Adrenal gland (tissue), 12 donors: ENCODE results near the gene LDB3. TPM values are rescaled to one million over a fixed set of nuclear protein-coding genes. Genes with fewer than 3 reads are reported as not detected.

Experiments
- DNase-seq, 7 donors: peaks; one replicate each; pipeline ENCODE4 v3.0.0-alpha.2; 2019 to 2020
- H3K27ac ChIP-seq, 5 donors: fragments of 200-600 bp; sonication (generic) in 4 of 5; 1 replicate in 3 of 5; 2 replicates in 2 of 5; pipeline versions ENCODE4 v1.5.1 to v1.8.0; 2016 to 2020; ENCODE audit warnings: mild to moderate bottlenecking in 1 of 5
- H3K27me3 ChIP-seq: fragments of 200-600 bp; 2 replicates; pipeline ENCODE4 v1.8.0; 2021
- H3K36me3 ChIP-seq, 2 donors: fragments of 200-600 bp; replicated peaks in 1 of 2; 1 replicate in 1 of 2; 2 replicates in 1 of 2; pipeline versions ENCODE4 v1.5.1 to v1.8.0; 2018 to 2022
- H3K4me1 ChIP-seq, 2 donors: fragments of 200-600 bp; replicated peaks in 1 of 2; 1 replicate in 1 of 2; 2 replicates in 1 of 2; pipeline versions ENCODE4 v1.5.1 to v1.8.0; 2018 to 2021
- H3K4me3 ChIP-seq, 4 donors: fragments of 200-600 bp; sonication (generic) in 3 of 4; one replicate each; pipeline ENCODE4 v1.5.1; 2016 to 2018
- H3K9me3 ChIP-seq, 3 donors: fragments of 200-600 bp; sonication (generic) in 1 of 3; replicated peaks in 1 of 3; 1 replicate in 2 of 3; 2 replicates in 1 of 3; pipeline versions ENCODE4 v1.5.1 to v1.8.0; 2016 to 2021
- POLR2A ChIP-seq, 2 donors: fragments of 450-650 bp; IDR thresholded peaks; one replicate each; pipeline ENCODE4 v1.6.1; 2017; ENCODE audit warnings: antibody characterized with exemption in 2 of 2, mild to moderate bottlenecking in 2 of 2, moderate library complexity in 1 of 2
- WGBS, 4 donors: extraction: QIAGEN DNeasy Blood & Tissue Kit in 2 of 4; methylation state at CpG; one replicate each; pipeline versions ENCODE4 v1.1.5 to v1.1.7; 2013 to 2017; 5-methylcytosine and 5-hydroxymethylcytosine counted together
- intact Hi-C, 2 donors: fragments of 100-400 bp; cut with DNase I; formaldehyde crosslinking; loops; one replicate each; pipeline versions ENCODE4 v1.14.1 to v1.15.0; 2022 to 2023
- polyA plus RNA-seq, 3 donors: library from polyadenylated mRNA; stranded (reverse); fragments of 200-250 nt in 2 of 3; fragments of 350-450 nt in 1 of 3; fragmentation: Illumina TruSeq in 1 of 3; extraction: RNeasy Lipid Tissue Mini Kit (QIAGEN cat#74804) in 1 of 3; gene quantifications; one replicate each; pipeline ENCODE4 v1.2.3, GENCODE V29; 2013 to 2014
- total RNA-seq, 9 donors: library from RNA; depleted of rRNA in 4 of 9; stranded (reverse); fragments of >200 nt in 4 of 9; fragments of 120-200 nt in 1 of 9; fragmentation: NEBNext Ultra II Directional in 1 of 9; extraction: Animal tissue kit (Norgen Biotek cat#: 25700) in 1 of 9; gene quantifications; one replicate each; pipeline versions ENCODE4 v1.1.0 to v1.2.4, GENCODE V29; 2013 to 2023
- TF ChIP-seq, protein P1 (sequence below), 6 experiments: fragments of 450-650 bp in 4 of 6; fragments of 200-600 bp in 2 of 6; sonication (generic) in 1 of 6; IDR thresholded peaks; 1 replicate in 5 of 6; 2 replicates in 1 of 6; pipeline versions ENCODE4 v1.5.1 to v1.8.0; 2016 to 2021; ENCODE audit warnings: antibody characterized with exemption in 6 of 6, mild to moderate bottlenecking in 2 of 6, moderate library complexity in 1 of 6
- donor health status: healthy with polysubstance abuse.
- donor health status: Bipolar disorder and iron deficiency.
- donor health status: DM: yes; HTN: yes; CAD: no.
- donor health status: DM: no; HTN: no; CAD: no.
- donor health status: DM: no; HTN: no; CAD: no.
- donor health status: DM: yes; HTN: yes; CAD: no.

Gene LDB3
- total and polyA plus RNA-seq, 12 donors = 0.14 to 2.7 (median 0.36) TPM

GRCh38 chr10:86686972-86687371, 18.7 kb downstream of the LDB3 start:
- no peak for DNase-seq
- WGBS, 4 donors = 79 to 87% (median 82%) methylated on average over 13 to 19 of the region's 19 CpGs
- Histone ChIP-seq H3K27ac (no peak overlapping the region), H3K27me3 (no peaks in the 10 kb centered on the region), H3K9me3 (no peaks in the 10 kb centered on the region), H3K4me3 (no peak overlapping the region), H3K4me1 (peaks cover 0 to 6% of the 10 kb centered on the region in 2 donors), H3K36me3 (no peaks in the 10 kb centered on the region)
- TF ChIP-seq POLR2A (IDR thresholded peaks at IDR 0.05) = no peak
- TF ChIP-seq, protein P1, sequence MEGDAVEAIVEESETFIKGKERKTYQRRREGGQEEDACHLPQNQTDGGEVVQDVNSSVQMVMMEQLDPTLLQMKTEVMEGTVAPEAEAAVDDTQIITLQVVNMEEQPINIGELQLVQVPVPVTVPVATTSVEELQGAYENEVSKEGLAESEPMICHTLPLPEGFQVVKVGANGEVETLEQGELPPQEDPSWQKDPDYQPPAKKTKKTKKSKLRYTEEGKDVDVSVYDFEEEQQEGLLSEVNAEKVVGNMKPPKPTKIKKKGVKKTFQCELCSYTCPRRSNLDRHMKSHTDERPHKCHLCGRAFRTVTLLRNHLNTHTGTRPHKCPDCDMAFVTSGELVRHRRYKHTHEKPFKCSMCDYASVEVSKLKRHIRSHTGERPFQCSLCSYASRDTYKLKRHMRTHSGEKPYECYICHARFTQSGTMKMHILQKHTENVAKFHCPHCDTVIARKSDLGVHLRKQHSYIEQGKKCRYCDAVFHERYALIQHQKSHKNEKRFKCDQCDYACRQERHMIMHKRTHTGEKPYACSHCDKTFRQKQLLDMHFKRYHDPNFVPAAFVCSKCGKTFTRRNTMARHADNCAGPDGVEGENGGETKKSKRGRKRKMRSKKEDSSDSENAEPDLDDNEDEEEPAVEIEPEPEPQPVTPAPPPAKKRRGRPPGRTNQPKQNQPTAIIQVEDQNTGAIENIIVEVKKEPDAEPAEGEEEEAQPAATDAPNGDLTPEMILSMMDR (IDR thresholded peaks at IDR 0.05) = no peak
- intact Hi-C loops = no loop called here

- Histone ChIP-seq H3K9me3 (no peaks in the 10 kb centered on the region), H3K4me3 (no peak overlapping the region), H3K4me1 (peaks cover 0 to 6% of the 10 kb centered on the region in 2 donors), H3K27ac (no peak overlapping the region), H3K36me3 (no peaks in the 10 kb centered on the region), H3K27me3 (no peaks in the 10 kb centered on the region)
- DNase-seq = no peak
- 33 to 58% (median 42%) methylated on average over 4 of the region's 4 CpGs for WGBS, 4 donors
- TF ChIP-seq, protein P1 (IDR thresholded peaks at IDR 0.05) = no peak
- TF ChIP-seq POLR2A (IDR thresholded peaks at IDR 0.05) = no peak
- intact Hi-C loops = no loop called here
These were observed 19.4 kb downstream of the LDB3 start for GRCh38 chr10:86687750-86688149.

DNA sequence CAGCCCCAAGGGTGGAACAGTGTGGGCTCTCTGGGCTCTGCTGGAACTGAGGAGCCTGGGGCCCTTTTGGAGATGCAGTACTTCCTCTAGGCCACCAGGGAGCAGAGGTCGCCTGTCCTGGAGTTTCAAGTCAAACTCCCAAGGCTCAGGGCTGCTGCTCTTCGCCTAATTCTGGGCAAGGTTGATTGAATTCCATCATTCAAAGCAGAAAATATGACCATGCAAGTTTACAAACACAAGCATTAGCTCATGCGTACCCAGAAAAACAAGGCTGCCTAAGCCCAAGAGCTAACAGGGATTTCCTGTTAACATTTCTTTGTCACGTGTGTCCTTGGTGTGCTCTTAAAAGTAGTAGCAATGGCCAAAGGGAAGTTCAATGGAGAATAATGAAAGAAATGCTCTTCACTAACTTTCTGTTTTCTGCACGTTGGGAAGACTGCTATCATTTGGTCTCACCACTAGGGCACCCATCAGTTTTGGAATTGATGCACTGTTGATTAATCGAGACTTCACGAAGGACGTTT, 20.1 kb downstream of the LDB3 start:
- no peak overlapping the region for H3K4me3 ChIP-seq
- intact Hi-C loops = no loop called here
- no peak overlapping the region for H3K27ac ChIP-seq

DNA sequence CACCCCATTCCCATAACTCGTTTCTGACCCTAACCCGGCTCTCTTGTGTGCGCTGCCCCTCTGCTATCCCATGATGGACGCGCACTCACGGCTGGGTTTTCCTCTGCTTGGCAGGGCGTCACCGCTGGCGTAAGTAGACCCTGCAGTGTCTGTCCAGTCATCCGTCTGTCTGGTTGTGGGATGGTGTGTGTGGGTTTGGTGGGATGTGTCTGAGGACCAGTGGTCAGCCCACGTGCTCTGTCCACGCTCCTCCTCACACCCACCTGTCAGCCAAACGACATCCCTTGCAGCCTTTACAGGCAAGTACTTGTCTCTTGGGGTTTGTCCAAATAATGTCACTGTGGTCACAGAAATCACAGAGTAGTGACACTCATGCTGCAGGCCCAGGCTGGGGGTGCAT, 20.8 kb downstream of the LDB3 start:
- TF ChIP-seq, protein P1 (IDR thresholded peaks at IDR 0.05) = no peak
- TF ChIP-seq POLR2A (IDR thresholded peaks at IDR 0.05) = no peak
- intact Hi-C loops = no loop called here
- DNase-seq = no peak
- H3K9me3 ChIP-seq = no peaks in the 10 kb centered on the region
- no peaks in the 10 kb centered on the region for H3K27me3 ChIP-seq
- no peaks in the 10 kb centered on the region for H3K36me3 ChIP-seq
- H3K4me1 ChIP-seq = peaks cover 0 to 6% of the 10 kb centered on the region in 2 donors
- no peak overlapping the region for H3K27ac ChIP-seq
- no peak overlapping the region for H3K4me3 ChIP-seq
- 87 to 91% (median 88%) methylated on average over 13 of the region's 13 CpGs for WGBS, 4 donors

More for the DNA sequence above, 20.1 kb downstream of the LDB3 start:
- TF ChIP-seq POLR2A (IDR thresholded peaks at IDR 0.05) = no peak
- TF ChIP-seq, protein P1 (IDR thresholded peaks at IDR 0.05) = peak; percentile 82 to 91 (median 90)
- H3K9me3 ChIP-seq = no peaks in the 10 kb centered on the region
- peaks cover 0 to 6% of the 10 kb centered on the region in 2 donors for H3K4me1 ChIP-seq
- H3K36me3 ChIP-seq = no peaks in the 10 kb centered on the region
- no peaks in the 10 kb centered on the region for H3K27me3 ChIP-seq
- 25 to 31% (median 26%) methylated on average over 8 of the region's 8 CpGs for WGBS, 4 donors
- peak; percentile 51 to 83 (median 73) for DNase-seq
